ENCODE data around the gene PIPOX.
"Not testable (repeated sequence)": the region's sequence is repeated elsewhere in the genome, so short reads cannot be mapped to it uniquely, and the experiment has no call there.

Gene PIPOX

GRCh38 chr17:29077320-29077719, 34.4 kb downstream of the PIPOX start:
- no peak for DNase-seq

- DNase-seq: no peak
Measured at GRCh38 chr17:29078183-29079045, 35.5 kb downstream of the PIPOX start.

GRCh38 chr17:29079433-29079832, 36.5 kb downstream of the PIPOX start:
- DNase-seq: no peak

- no peak for DNase-seq
Measured at GRCh38 chr17:29079887-29080286, 36.9 kb downstream of the PIPOX start.

GRCh38 chr17:29080323-29080722, 37.4 kb downstream of the PIPOX start:
- DNase-seq: no peak

GRCh38 chr17:29080965-29081364, 38.0 kb downstream of the PIPOX start:
- DNase-seq: no peak

- DNase-seq: peak; percentile 63
Measured at GRCh38 chr17:29084541-29085146, 41.7 kb downstream of the PIPOX start.

- no peak for DNase-seq
Measured at GRCh38 chr17:29085223-29085622, 42.3 kb downstream of the PIPOX start.

GRCh38 chr17:29086628-29087332, 43.8 kb downstream of the PIPOX start:
- no peak for DNase-seq

GRCh38 chr17:29088782-29089181, 45.8 kb downstream of the PIPOX start:
- not testable (repeated sequence) for DNase-seq

- DNase-seq: no peak
Measured at GRCh38 chr17:29089601-29090044, 46.7 kb downstream of the PIPOX start.

GRCh38 chr17:29090108-29090507, 47.2 kb downstream of the PIPOX start:
- no peak for DNase-seq

- DNase-seq: no peak
Measured at GRCh38 chr17:29090750-29091605, 48.0 kb downstream of the PIPOX start.

GRCh38 chr17:29091606-29092289, 48.8 kb downstream of the PIPOX start:
- DNase-seq: peak; percentile 45

- no peak for DNase-seq
Measured at GRCh38 chr17:29093090-29093871, 50.3 kb downstream of the PIPOX start.

GRCh38 chr17:29094101-29094708, 51.3 kb downstream of the PIPOX start:
- DNase-seq: no peak

GRCh38 chr17:29095439-29095838, 52.5 kb downstream of the PIPOX start:
- no peak for DNase-seq

- no peak for DNase-seq
Measured at GRCh38 chr17:29096094-29096493, 53.2 kb downstream of the PIPOX start.

GRCh38 chr17:29099527-29099926, 56.6 kb downstream of the PIPOX start:
- no peak for DNase-seq

GRCh38 chr17:29100296-29100695, 57.4 kb downstream of the PIPOX start:
- DNase-seq: no peak

GRCh38 chr17:29102046-29102445, 59.1 kb downstream of the PIPOX start:
- no peak for DNase-seq
